Stimulated activated CD8-positive, alpha-beta memory T cell treated with anti-CD3 and anti-CD28 coated beads, Interleukin-7, amount 100 ng/mL, for 48 hours (primary cell): ENCODE results near the gene SLC15A1.
"Not testable (repeated sequence)": the region's sequence is repeated elsewhere in the genome, so short reads cannot be mapped to it uniquely, and the experiment has no call there.

Source experiments
- DNase-seq, 2 donors: peaks; one replicate each; pipeline ENCODE4 v3.0.0-alpha.2; 2020; ENCODE audit warnings: low read depth in 1 of 2; ENCODE audit errors: extremely low read depth in 1 of 2

SLC15A1 gene

GRCh38 chr13:98754468-98754867, 2.0 kb upstream of the SLC15A1 start:
- not testable (repeated sequence) for DNase-seq

GRCh38 chr13:98751861-98752466, 508 bp downstream of the SLC15A1 start:
- no peak for DNase-seq

- no peak for DNase-seq
Measured at GRCh38 chr13:98751367-98751782, 1.1 kb downstream of the SLC15A1 start.

GRCh38 chr13:98749501-98749900, 3.0 kb downstream of the SLC15A1 start:
- DNase-seq = no peak

GRCh38 chr13:98746968-98747367, 5.5 kb downstream of the SLC15A1 start:
- DNase-seq = no peak

- DNase-seq = no peak
Measured at GRCh38 chr13:98743377-98743776, 9.1 kb downstream of the SLC15A1 start.

GRCh38 chr13:98742961-98743360, 9.5 kb downstream of the SLC15A1 start:
- DNase-seq = no peak

GRCh38 chr13:98741741-98742435, 10.6 kb downstream of the SLC15A1 start:
- no peak for DNase-seq

- DNase-seq = no peak
Measured at GRCh38 chr13:98740131-98740530, 12.3 kb downstream of the SLC15A1 start.

GRCh38 chr13:98738993-98739392, 13.5 kb downstream of the SLC15A1 start:
- no peak for DNase-seq

- no peak for DNase-seq
Measured at GRCh38 chr13:98738213-98738612, 14.3 kb downstream of the SLC15A1 start.

- no peak for DNase-seq
Measured at GRCh38 chr13:98731925-98732324, 20.5 kb downstream of the SLC15A1 start.

GRCh38 chr13:98731038-98731437, 21.4 kb downstream of the SLC15A1 start:
- DNase-seq = no peak

- no peak for DNase-seq
Measured at GRCh38 chr13:98730441-98730840, 22.0 kb downstream of the SLC15A1 start.

GRCh38 chr13:98729658-98730057, 22.8 kb downstream of the SLC15A1 start:
- no peak for DNase-seq

GRCh38 chr13:98722958-98723357, 29.5 kb downstream of the SLC15A1 start:
- no peak for DNase-seq

GRCh38 chr13:98721825-98722510, 30.5 kb downstream of the SLC15A1 start:
- DNase-seq = no peak

GRCh38 chr13:98719527-98720250, 32.8 kb downstream of the SLC15A1 start:
- no peak for DNase-seq

GRCh38 chr13:98717891-98718290, 34.6 kb downstream of the SLC15A1 start:
- DNase-seq = no peak

- no peak for DNase-seq
Measured at GRCh38 chr13:98717256-98717655, 35.2 kb downstream of the SLC15A1 start.

GRCh38 chr13:98710521-98710920, 42.0 kb downstream of the SLC15A1 start:
- DNase-seq = no peak
